ENCODE results near the gene TXNRD1. TPM values are rescaled to one million over a fixed set of nuclear protein-coding genes. Genes with fewer than 3 reads are reported as not detected.

TXNRD1 gene
- total and polyA plus RNA-seq, 2 of the 8 experiments (the other 6 are each of a cell fraction or from before 2014, with no cell fraction given), result 56.8 to 127 TPM

GRCh38 chr12:104181313-104181712, 34.3 kb upstream of the TXNRD1 start (continued):
- no peak for TF ChIP-seq CHD7 (IDR thresholded peaks at IDR 0.05; ENCODE audit: insufficient replicate concordance, low read length)
- TF ChIP-seq POLR2AphosphoS5 (IDR thresholded peaks at IDR 0.05; ENCODE audit: low read depth, low read length), result no peak
- TF ChIP-seq SAP30 (IDR thresholded peaks at IDR 0.05; ENCODE audit: insufficient read depth, insufficient replicate concordance, low read length), result no peak
- no peak for TF ChIP-seq EGR1 (IDR thresholded peaks at IDR 0.05; ENCODE audit: borderline replicate concordance, low read depth, low read length)
- TF ChIP-seq SIRT6 (IDR thresholded peaks at IDR 0.05; ENCODE audit: low read length), result no peak
- TF ChIP-seq NRF1 (IDR thresholded peaks at IDR 0.05; ENCODE audit: low read depth, low read length), result no peak
- TF ChIP-seq BCL11A (IDR thresholded peaks at IDR 0.05; ENCODE audit: low read depth in 2 of 2, low read length in 2 of 2), result no peak
- no peak for TF ChIP-seq CREB1 (IDR thresholded peaks at IDR 0.05)
- TF ChIP-seq POLR2A (IDR thresholded peaks at IDR 0.05; ENCODE audit: control extremely low read depth in 1 of 2, low read depth in 2 of 2, low read length in 2 of 2), result no peak
- TF ChIP-seq TAF1 (IDR thresholded peaks at IDR 0.05; ENCODE audit: low read depth, low read length), result no peak
- TF ChIP-seq TCF12 (IDR thresholded peaks at IDR 0.05; ENCODE audit: low read depth, low read length), result no peak
- no peak for TF ChIP-seq CBX5 (IDR thresholded peaks at IDR 0.05; ENCODE audit: low read depth, low read length)
- TF ChIP-seq RNF2 (IDR thresholded peaks at IDR 0.05; ENCODE audit: borderline replicate concordance, low read depth, low read length, missing control alignments, poor library complexity, severe bottlenecking), result no peak

Data from H1 (cell line).